Measurements from ENCODE around the gene ANO8. TPM values are rescaled to one million over a fixed set of nuclear protein-coding genes. Genes with fewer than 3 reads are reported as not detected.

ANO8 gene
- total and polyA plus RNA-seq, 2 of the 13 experiments (the other 11 are each of a cell fraction or from before 2014, with no cell fraction given) = 1.8 to 3.5 TPM

DNA sequence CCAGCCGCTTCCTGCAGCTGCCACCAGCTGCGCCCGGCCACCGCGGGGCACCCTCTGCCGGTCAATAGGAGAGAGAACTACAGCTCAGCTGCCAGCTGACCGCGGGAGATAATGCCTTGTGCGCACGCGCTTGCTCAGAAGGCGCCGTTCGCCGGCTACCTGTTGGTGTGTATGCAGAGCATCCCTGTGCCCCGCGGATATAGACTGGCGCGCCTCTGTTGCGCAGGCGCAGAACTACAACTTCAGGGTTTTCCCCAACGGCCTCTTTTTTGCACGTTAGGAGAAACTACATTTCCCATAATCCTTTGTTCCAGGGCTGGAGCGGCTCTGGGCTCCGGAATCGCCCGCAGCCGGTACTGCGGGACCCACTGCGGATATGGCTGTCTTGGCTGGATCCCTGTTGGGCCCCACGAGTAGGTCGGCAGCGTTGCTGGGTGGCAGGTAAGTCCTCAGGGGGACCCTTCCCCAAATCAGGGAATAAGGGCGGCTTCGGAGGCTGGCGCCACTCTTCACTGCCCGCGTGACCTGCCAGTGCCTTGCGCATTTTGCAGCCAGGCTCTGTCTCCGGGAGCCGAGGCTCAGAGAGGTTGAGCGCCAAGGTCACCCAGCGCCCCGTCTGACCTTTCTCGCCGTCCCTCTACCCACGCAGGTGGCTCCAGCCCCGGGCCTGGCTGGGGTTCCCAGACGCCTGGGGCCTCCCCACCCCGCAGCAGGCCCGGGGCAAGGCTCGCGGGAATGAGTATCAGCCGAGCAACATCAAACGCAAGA, 29.0 kb downstream of the ANO8 start, which contains the start of gene MRPL34 (continued):
- peak; percentile 61 for TF ChIP-seq ASH2L (IDR thresholded peaks at IDR 0.05; ENCODE audit: insufficient read length, low read depth, low read length)
- peak; percentile 91 for TF ChIP-seq PHF5A (CRISPR knock-in tag; IDR thresholded peaks at IDR 0.05; ENCODE audit: low read depth, unreplicated experiment)
- TF ChIP-seq XBP1 (CRISPR knock-in tag; IDR thresholded peaks at IDR 0.05) = peak; percentile 83; the same call in 1 of the 2 replicates
- TF ChIP-seq ZBTB21 (CRISPR knock-in tag; IDR thresholded peaks at IDR 0.05) = no peak
- TF ChIP-seq TBX3 (IDR thresholded peaks at IDR 0.05; ENCODE audit: borderline replicate concordance) = 0 out of 2 replicates have a peak, but pooled peaks have one; percentile 33
- TF ChIP-seq ZNF20 (CRISPR knock-in tag; IDR thresholded peaks at IDR 0.05) = no peak
- no peak for TF ChIP-seq NFIC (IDR thresholded peaks at IDR 0.05; ENCODE audit: low read length)
- no peak for TF ChIP-seq NBN (conservative IDR thresholded peaks at IDR 0.05)
- TF ChIP-seq MXI1 (IDR thresholded peaks at IDR 0.05; ENCODE audit: borderline replicate concordance, low read depth, low read length) = peak; percentile 45; the same call in 1 of the 3 replicates
- TF ChIP-seq, protein P1, sequence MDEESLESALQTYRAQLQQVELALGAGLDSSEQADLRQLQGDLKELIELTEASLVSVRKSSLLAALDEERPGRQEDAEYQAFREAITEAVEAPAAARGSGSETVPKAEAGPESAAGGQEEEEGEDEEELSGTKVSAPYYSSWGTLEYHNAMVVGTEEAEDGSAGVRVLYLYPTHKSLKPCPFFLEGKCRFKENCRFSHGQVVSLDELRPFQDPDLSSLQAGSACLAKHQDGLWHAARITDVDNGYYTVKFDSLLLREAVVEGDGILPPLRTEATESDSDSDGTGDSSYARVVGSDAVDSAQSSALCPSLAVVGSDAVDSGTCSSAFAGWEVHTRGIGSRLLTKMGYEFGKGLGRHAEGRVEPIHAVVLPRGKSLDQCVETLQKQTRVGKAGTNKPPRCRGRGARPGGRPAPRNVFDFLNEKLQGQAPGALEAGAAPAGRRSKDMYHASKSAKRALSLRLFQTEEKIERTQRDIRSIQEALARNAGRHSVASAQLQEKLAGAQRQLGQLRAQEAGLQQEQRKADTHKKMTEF (CRISPR knock-in tag; IDR thresholded peaks at IDR 0.05) = peak; percentile 90
- no peak for TF ChIP-seq EED (CRISPR knock-in tag; IDR thresholded peaks at IDR 0.05)
- TF ChIP-seq TEAD3 (CRISPR knock-in tag; optimal IDR thresholded peaks at IDR 0.05; ENCODE audit: borderline replicate concordance) = peak; percentile 40
- TF ChIP-seq, protein P2, sequence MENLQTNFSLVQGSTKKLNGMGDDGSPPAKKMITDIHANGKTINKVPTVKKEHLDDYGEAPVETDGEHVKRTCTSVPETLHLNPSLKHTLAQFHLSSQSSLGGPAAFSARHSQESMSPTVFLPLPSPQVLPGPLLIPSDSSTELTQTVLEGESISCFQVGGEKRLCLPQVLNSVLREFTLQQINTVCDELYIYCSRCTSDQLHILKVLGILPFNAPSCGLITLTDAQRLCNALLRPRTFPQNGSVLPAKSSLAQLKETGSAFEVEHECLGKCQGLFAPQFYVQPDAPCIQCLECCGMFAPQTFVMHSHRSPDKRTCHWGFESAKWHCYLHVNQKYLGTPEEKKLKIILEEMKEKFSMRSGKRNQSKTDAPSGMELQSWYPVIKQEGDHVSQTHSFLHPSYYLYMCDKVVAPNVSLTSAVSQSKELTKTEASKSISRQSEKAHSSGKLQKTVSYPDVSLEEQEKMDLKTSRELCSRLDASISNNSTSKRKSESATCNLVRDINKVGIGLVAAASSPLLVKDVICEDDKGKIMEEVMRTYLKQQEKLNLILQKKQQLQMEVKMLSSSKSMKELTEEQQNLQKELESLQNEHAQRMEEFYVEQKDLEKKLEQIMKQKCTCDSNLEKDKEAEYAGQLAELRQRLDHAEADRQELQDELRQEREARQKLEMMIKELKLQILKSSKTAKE (CRISPR knock-in tag; IDR thresholded peaks at IDR 0.05; ENCODE audit: borderline replicate concordance) = no peak
- TF ChIP-seq ZFX (CRISPR knock-in tag; IDR thresholded peaks at IDR 0.05; ENCODE audit: low read depth) = peak; percentile 89
- no peak for TF ChIP-seq TRIM24 (CRISPR knock-in tag; IDR thresholded peaks at IDR 0.05)
- peak; percentile 63; the same call in 1 of the 2 replicates for TF ChIP-seq KAT8 (CRISPR knock-in tag; IDR thresholded peaks at IDR 0.05)
- TF ChIP-seq ZNF207 (IDR thresholded peaks at IDR 0.05; ENCODE audit: borderline replicate concordance) = no peak
- TF ChIP-seq ZNF430 (CRISPR knock-in tag; IDR thresholded peaks at IDR 0.05) = no peak; the same call in 1 of the 2 replicates
- no peak for TF ChIP-seq SYNCRIP (IDR thresholded peaks at IDR 0.05; ENCODE audit: insufficient read depth, low read depth, low read length)
- no peak for TF ChIP-seq ZNF251 (CRISPR knock-in tag; IDR thresholded peaks at IDR 0.05)
- TF ChIP-seq, protein P3, sequence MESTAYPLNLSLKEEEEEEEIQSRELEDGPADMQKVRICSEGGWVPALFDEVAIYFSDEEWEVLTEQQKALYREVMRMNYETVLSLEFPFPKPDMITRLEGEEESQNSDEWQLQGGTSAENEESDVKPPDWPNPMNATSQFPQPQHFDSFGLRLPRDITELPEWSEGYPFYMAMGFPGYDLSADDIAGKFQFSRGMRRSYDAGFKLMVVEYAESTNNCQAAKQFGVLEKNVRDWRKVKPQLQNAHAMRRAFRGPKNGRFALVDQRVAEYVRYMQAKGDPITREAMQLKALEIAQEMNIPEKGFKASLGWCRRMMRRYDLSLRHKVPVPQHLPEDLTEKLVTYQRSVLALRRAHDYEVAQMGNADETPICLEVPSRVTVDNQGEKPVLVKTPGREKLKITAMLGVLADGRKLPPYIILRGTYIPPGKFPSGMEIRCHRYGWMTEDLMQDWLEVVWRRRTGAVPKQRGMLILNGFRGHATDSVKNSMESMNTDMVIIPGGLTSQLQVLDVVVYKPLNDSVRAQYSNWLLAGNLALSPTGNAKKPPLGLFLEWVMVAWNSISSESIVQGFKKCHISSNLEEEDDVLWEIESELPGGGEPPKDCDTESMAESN (CRISPR knock-in tag; conservative IDR thresholded peaks at IDR 0.05) = peak; percentile 75
- no peak for TF ChIP-seq ZNF713 (CRISPR knock-in tag; IDR thresholded peaks at IDR 0.05)
- TF ChIP-seq SMAD1 (CRISPR knock-in tag; IDR thresholded peaks at IDR 0.05; ENCODE audit: borderline replicate concordance, low read depth) = no peak
- TF ChIP-seq, protein P4, sequence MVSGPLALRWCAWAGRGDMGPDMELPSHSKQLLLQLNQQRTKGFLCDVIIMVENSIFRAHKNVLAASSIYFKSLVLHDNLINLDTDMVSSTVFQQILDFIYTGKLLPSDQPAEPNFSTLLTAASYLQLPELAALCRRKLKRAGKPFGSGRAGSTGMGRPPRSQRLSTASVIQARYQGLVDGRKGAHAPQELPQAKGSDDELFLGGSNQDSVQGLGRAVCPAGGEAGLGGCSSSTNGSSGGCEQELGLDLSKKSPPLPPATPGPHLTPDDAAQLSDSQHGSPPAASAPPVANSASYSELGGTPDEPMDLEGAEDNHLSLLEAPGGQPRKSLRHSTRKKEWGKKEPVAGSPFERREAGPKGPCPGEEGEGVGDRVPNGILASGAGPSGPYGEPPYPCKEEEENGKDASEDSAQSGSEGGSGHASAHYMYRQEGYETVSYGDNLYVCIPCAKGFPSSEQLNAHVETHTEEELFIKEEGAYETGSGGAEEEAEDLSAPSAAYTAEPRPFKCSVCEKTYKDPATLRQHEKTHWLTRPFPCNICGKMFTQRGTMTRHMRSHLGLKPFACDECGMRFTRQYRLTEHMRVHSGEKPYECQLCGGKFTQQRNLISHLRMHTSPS (CRISPR knock-in tag; IDR thresholded peaks at IDR 0.05; ENCODE audit: low read depth) = 0 out of 2 replicates have a peak, but pooled peaks have one; percentile 100
